ENCODE data around the gene FAM222B.

DNA sequence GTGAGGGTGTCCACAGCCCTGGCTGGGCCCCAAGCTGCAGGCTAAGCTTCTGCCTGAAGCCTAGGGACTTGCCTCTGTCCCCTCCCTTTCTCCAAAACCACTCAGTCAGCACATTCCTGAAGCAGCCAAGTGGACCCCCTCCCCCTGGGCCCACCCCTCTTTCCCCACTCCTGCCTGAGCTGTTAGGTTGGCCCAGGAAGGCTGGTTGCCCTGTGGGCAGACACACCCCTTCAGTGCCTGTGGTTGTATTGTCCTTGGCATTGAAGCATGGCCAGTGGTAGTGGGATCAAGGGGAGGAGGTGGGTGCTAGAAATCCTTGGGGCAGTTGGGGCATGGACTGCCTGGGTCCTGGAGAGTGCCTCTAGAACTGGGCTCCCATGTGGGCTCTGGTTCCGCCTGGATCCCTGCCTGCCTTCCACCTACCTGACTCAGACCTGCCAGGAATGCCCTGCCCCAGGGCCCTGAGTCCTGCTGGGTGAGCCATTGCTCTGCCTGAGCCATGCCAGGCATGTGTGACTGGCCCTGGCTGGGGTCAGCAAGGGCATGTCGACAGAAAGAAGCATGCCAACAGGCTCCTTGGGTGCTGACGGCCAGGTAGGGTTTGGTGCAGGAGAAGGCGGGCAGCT is 96.7 kb downstream of the FAM222B start:
- TF ChIP-seq, protein P1, sequence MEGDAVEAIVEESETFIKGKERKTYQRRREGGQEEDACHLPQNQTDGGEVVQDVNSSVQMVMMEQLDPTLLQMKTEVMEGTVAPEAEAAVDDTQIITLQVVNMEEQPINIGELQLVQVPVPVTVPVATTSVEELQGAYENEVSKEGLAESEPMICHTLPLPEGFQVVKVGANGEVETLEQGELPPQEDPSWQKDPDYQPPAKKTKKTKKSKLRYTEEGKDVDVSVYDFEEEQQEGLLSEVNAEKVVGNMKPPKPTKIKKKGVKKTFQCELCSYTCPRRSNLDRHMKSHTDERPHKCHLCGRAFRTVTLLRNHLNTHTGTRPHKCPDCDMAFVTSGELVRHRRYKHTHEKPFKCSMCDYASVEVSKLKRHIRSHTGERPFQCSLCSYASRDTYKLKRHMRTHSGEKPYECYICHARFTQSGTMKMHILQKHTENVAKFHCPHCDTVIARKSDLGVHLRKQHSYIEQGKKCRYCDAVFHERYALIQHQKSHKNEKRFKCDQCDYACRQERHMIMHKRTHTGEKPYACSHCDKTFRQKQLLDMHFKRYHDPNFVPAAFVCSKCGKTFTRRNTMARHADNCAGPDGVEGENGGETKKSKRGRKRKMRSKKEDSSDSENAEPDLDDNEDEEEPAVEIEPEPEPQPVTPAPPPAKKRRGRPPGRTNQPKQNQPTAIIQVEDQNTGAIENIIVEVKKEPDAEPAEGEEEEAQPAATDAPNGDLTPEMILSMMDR (IDR thresholded peaks at IDR 0.05; ENCODE audit: poor library complexity, severe bottlenecking), result no peak
- TF ChIP-seq SMC3 (conservative IDR thresholded peaks at IDR 0.05; ENCODE audit: poor library complexity), result no peak
- TF ChIP-seq, protein P2, sequence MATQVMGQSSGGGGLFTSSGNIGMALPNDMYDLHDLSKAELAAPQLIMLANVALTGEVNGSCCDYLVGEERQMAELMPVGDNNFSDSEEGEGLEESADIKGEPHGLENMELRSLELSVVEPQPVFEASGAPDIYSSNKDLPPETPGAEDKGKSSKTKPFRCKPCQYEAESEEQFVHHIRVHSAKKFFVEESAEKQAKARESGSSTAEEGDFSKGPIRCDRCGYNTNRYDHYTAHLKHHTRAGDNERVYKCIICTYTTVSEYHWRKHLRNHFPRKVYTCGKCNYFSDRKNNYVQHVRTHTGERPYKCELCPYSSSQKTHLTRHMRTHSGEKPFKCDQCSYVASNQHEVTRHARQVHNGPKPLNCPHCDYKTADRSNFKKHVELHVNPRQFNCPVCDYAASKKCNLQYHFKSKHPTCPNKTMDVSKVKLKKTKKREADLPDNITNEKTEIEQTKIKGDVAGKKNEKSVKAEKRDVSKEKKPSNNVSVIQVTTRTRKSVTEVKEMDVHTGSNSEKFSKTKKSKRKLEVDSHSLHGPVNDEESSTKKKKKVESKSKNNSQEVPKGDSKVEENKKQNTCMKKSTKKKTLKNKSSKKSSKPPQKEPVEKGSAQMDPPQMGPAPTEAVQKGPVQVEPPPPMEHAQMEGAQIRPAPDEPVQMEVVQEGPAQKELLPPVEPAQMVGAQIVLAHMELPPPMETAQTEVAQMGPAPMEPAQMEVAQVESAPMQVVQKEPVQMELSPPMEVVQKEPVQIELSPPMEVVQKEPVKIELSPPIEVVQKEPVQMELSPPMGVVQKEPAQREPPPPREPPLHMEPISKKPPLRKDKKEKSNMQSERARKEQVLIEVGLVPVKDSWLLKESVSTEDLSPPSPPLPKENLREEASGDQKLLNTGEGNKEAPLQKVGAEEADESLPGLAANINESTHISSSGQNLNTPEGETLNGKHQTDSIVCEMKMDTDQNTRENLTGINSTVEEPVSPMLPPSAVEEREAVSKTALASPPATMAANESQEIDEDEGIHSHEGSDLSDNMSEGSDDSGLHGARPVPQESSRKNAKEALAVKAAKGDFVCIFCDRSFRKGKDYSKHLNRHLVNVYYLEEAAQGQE (IDR thresholded peaks at IDR 0.05; ENCODE audit: borderline replicate concordance), result no peak
- no peak for TF ChIP-seq RAD21 (conservative IDR thresholded peaks at IDR 0.05)
- no peak for TF ChIP-seq EP300 (conservative IDR thresholded peaks at IDR 0.05; ENCODE audit: poor library complexity, severe bottlenecking)
- TF ChIP-seq EZH2 (IDR thresholded peaks at IDR 0.05; ENCODE audit: borderline replicate concordance, insufficient read depth, low read length, poor library complexity, severe bottlenecking), result no peak
- TF ChIP-seq TAF1 (IDR thresholded peaks at IDR 0.05; ENCODE audit: low read depth), result no peak
